IMR-90 (cell line): ENCODE measurements around the gene CDCA4. TPM values are rescaled to one million over a fixed set of nuclear protein-coding genes. Genes with fewer than 3 reads are reported as not detected.

Experiments
- ATAC-seq: fragments of 200-7000 bp; cut with Tn5 transposase; 2 replicates; pipeline ENCODE4 v1.9.1; 2020; ENCODE audit warnings: low read depth, mild to moderate bottlenecking, moderate library complexity
- BruUV-seq: library from RNA; stranded (reverse); fragments of 400-500 nt; replicated peaks from 2 replicates; lab custom pipeline; 2021; lab: Mats Ljungman, UMichigan
- CTCF ChIA-PET: fragments of 300-600 bp; formaldehyde crosslinking; extraction: SDS; loops from one replicate; lab custom pipeline; 2021; ENCODE audit warnings: antibody characterized with exemption; lab: Yijun Ruan, JAX
- POLR2A ChIA-PET: fragments of 300-600 bp; sonication (Branson Sonifier 250); formaldehyde crosslinking; loops from one replicate; lab custom pipeline; 2022; ENCODE audit warnings: antibody characterized with exemption; ENCODE audit not compliant: unreplicated experiment; lab: Charles Lee
- DNase-seq: peaks from one replicate; pipeline ENCODE4 v3.0.0; 2013
- H2AFZ ChIP-seq: replicated peaks from 2 replicates; pipeline ENCODE3; 2013; ENCODE audit warnings: low read length, mild to moderate bottlenecking; ENCODE audit not compliant: poor library complexity
- H2AK5ac ChIP-seq: 2 replicates; pipeline ENCODE4 v1.6.1; 2013; ENCODE audit warnings: low read depth, low read length, inconsistent platforms
- H2AK9ac ChIP-seq: replicated peaks from 2 replicates; pipeline ENCODE3; 2013; ENCODE audit warnings: mild to moderate bottlenecking, low read depth, low read length, moderate library complexity; ENCODE audit not compliant: poor library complexity
- H2BK120ac ChIP-seq: 2 replicates; pipeline ENCODE4 v1.6.1; 2013; ENCODE audit warnings: low read depth, low read length, inconsistent platforms
- H2BK15ac ChIP-seq: 3 replicates; pipeline ENCODE4 v1.6.1; 2013; ENCODE audit warnings: low read depth, low read length, inconsistent platforms
- H2BK20ac ChIP-seq: 2 replicates; pipeline ENCODE4 v1.6.1; 2013; ENCODE audit warnings: low read depth, mild to moderate bottlenecking, inconsistent platforms, low read length, moderate library complexity
- H2BK5ac ChIP-seq: 2 replicates; pipeline ENCODE4 v1.6.1; 2013; ENCODE audit warnings: mild to moderate bottlenecking, low read depth, low read length, inconsistent platforms; ENCODE audit not compliant: poor library complexity, severe bottlenecking
- H3K14ac ChIP-seq: replicated peaks from 2 replicates; pipeline ENCODE4 v1.6.1; 2013; ENCODE audit warnings: low read depth, low read length, inconsistent platforms
- H3K18ac ChIP-seq: 2 replicates; pipeline ENCODE4 v1.6.1; 2013; ENCODE audit warnings: low read depth, low read length, control low read depth
- H3K23ac ChIP-seq: 2 replicates; pipeline ENCODE4 v1.6.1; 2013; ENCODE audit warnings: low read depth, low read length, inconsistent platforms
- H3K27ac ChIP-seq: 2 replicates; pipeline ENCODE4 v1.5.1; 2013; ENCODE audit warnings: mild to moderate bottlenecking, control low read depth, low read length; ENCODE audit not compliant: insufficient read depth
- H3K27me3 ChIP-seq: 2 replicates; pipeline ENCODE4 v1.6.1; 2013; ENCODE audit warnings: low read length; ENCODE audit not compliant: control insufficient read depth, insufficient read depth
- H3K36me3 ChIP-seq: 2 replicates; pipeline ENCODE4 v1.6.1; 2013; ENCODE audit warnings: low read length, mixed read lengths; ENCODE audit not compliant: control insufficient read depth, insufficient read depth
- H3K4ac ChIP-seq: 2 replicates; pipeline ENCODE4 v1.6.1; 2013; ENCODE audit warnings: low read depth, low read length, inconsistent platforms
- H3K4me1 ChIP-seq: 2 replicates; pipeline ENCODE4 v1.6.1; 2013; ENCODE audit warnings: low read length, mixed read lengths; ENCODE audit not compliant: control insufficient read depth, insufficient read depth
- H3K4me2 ChIP-seq: 2 replicates; pipeline ENCODE4 v1.6.1; 2013; ENCODE audit warnings: low read depth, mild to moderate bottlenecking, control low read depth, low read length, moderate library complexity
- H3K4me3 ChIP-seq: 2 replicates; pipeline ENCODE4 v1.5.1; 2013; ENCODE audit warnings: low read depth, mild to moderate bottlenecking, control low read depth, low read length, moderate library complexity; ENCODE audit not compliant: insufficient read depth
- H3K56ac ChIP-seq: 2 replicates; pipeline ENCODE4 v1.6.1; 2013; ENCODE audit warnings: low read length, inconsistent platforms; ENCODE audit not compliant: insufficient read depth; ENCODE audit errors: extremely low read depth
- H3K79me1 ChIP-seq, 2 experiments: 2 replicates each; pipeline ENCODE4 v1.6.1; 2013; ENCODE audit warnings: low read length in 2 of 2, inconsistent platforms in 1 of 2, low read depth in 1 of 2
- H3K9ac ChIP-seq: 2 replicates; pipeline ENCODE4 v1.6.1; 2013; ENCODE audit warnings: low read depth, low read length, control low read depth
- H3K9me1 ChIP-seq: 2 replicates; pipeline ENCODE4 v1.6.1; 2013; ENCODE audit warnings: low read length, inconsistent platforms; ENCODE audit not compliant: insufficient read depth
- H3K9me3 ChIP-seq: 2 replicates; pipeline ENCODE4 v1.6.1; 2013; ENCODE audit warnings: low read length; ENCODE audit not compliant: control insufficient read depth, insufficient read depth
- H4K20me1 ChIP-seq: 2 replicates; pipeline ENCODE4 v1.6.1; 2013; ENCODE audit warnings: low read length, inconsistent platforms; ENCODE audit not compliant: insufficient read depth
- H4K5ac ChIP-seq: 2 replicates; pipeline ENCODE4 v1.6.1; 2013; ENCODE audit warnings: mild to moderate bottlenecking, low read depth, low read length, control low read depth
- H4K8ac ChIP-seq, 2 experiments: 2 replicates each; pipeline ENCODE4 v1.6.1; 2013; ENCODE audit warnings: low read depth in 2 of 2, low read length in 2 of 2, control low read depth in 1 of 2, inconsistent platforms in 1 of 2
- H4K91ac ChIP-seq: 2 replicates; pipeline ENCODE4 v1.6.1; 2013; ENCODE audit warnings: low read depth, low read length, inconsistent platforms; ENCODE audit not compliant: insufficient read depth
- BHLHE40 ChIP-seq: fragments of 150-350 bp; IDR thresholded peaks from 2 replicates; pipeline ENCODE4 v1.6.1; 2016; ENCODE audit warnings: mild to moderate bottlenecking, low read depth, low read length
- CEBPB ChIP-seq: IDR thresholded peaks from 2 replicates; pipeline ENCODE4 v1.6.1; 2012; ENCODE audit warnings: low read depth, low read length, improper control_type of control experiment
- CHD1 ChIP-seq: IDR thresholded peaks from 2 replicates; pipeline ENCODE4 v1.6.1; 2012; ENCODE audit warnings: low read depth, low read length, improper control_type of control experiment
- FOS ChIP-seq: fragments of 150-350 bp; IDR thresholded peaks from 2 replicates; pipeline ENCODE4 v1.6.1; 2016; ENCODE audit warnings: low read depth, low read length
- MAFK ChIP-seq: IDR thresholded peaks from 2 replicates; pipeline ENCODE4 v1.6.1; 2012; ENCODE audit warnings: low read depth, low read length, improper control_type of control experiment
- MAZ ChIP-seq: IDR thresholded peaks from 2 replicates; pipeline ENCODE4 v1.6.1; 2012; ENCODE audit warnings: low read depth, mild to moderate bottlenecking, low read length, improper control_type of control experiment, moderate library complexity, borderline replicate concordance
- MXI1 ChIP-seq: IDR thresholded peaks from 2 replicates; pipeline ENCODE4 v1.6.1; 2012; ENCODE audit warnings: low read depth, mild to moderate bottlenecking, low read length, moderate library complexity, borderline replicate concordance
- POLR2A ChIP-seq: IDR thresholded peaks from 2 replicates; pipeline ENCODE4 v1.6.1; 2012; ENCODE audit warnings: mild to moderate bottlenecking, low read depth, low read length
- RAD21 ChIP-seq: IDR thresholded peaks from 2 replicates; pipeline ENCODE4 v1.6.1; 2012; ENCODE audit warnings: low read length, improper control_type of control experiment
- RCOR1 ChIP-seq: IDR thresholded peaks from 2 replicates; pipeline ENCODE4 v1.6.1; 2012; ENCODE audit warnings: mild to moderate bottlenecking, low read length, improper control_type of control experiment; ENCODE audit not compliant: insufficient replicate concordance
- RFX5 ChIP-seq: IDR thresholded peaks from 2 replicates; pipeline ENCODE4 v1.8.0; 2012; ENCODE audit warnings: low read depth, mild to moderate bottlenecking, low read length, moderate library complexity
- SMC3 ChIP-seq: fragments of 150-350 bp; IDR thresholded peaks from 2 replicates; pipeline ENCODE4 v1.6.1; 2016; ENCODE audit warnings: low read depth, mild to moderate bottlenecking, antibody characterized with exemption, low read length, moderate library complexity
- WGBS, 2 experiments: methylation state at CpG; one replicate each; pipeline versions ENCODE4 v1.1.5 to v1.1.7; 2013; ENCODE audit warnings: missing lambda C conversion rate in 2 of 2; ENCODE audit not compliant: insufficient read length in 1 of 2; ENCODE audit errors: extremely low coverage in 2 of 2; 5-methylcytosine and 5-hydroxymethylcytosine counted together
- dilution Hi-C: fragments of 300-500 bp; cut with HindIII; formaldehyde crosslinking; loops from one replicate; pipeline ENCODE4 v1.14.3; 2018; ENCODE audit warnings: low sequenced_read_pairs; ENCODE audit not compliant: unreplicated experiment
- in situ Hi-C: fragments of 300-500 bp; cut with MboI; formaldehyde crosslinking; loops from 3 replicates; pipeline ENCODE4 v1.14.3; 2019; ENCODE audit warnings: low sequenced_read_pairs, inconsistent platforms, mixed read lengths
- intact Hi-C: fragments of 100-400 bp; cut with micrococcal nuclease; formaldehyde crosslinking; loops from 2 replicates; pipeline ENCODE4 v1.10.0; 2022
- polyA plus RNA-seq, 3 experiments: library from polyadenylated mRNA; depleted of rRNA; stranded (reverse); fragments of >200 nt; gene quantifications; 2 replicates each; pipeline ENCODE4 v1.2.3, GENCODE V29; 2012; ENCODE audit warnings: low replicate concordance in 1 of 3
- total RNA-seq: library from RNA; depleted of rRNA; stranded (reverse); fragments of >200 nt; gene quantifications from 2 replicates; pipeline ENCODE4 v1.2.3, GENCODE V29; 2012
- TF ChIP-seq, protein P1 (sequence below): conservative IDR thresholded peaks from 2 replicates; pipeline ENCODE4 v1.5.1; 2012; ENCODE audit warnings: mild to moderate bottlenecking, low read depth, low read length, improper control_type of control experiment
- TF ChIP-seq, protein P2 (sequence below): fragments of 150-350 bp; IDR thresholded peaks from 2 replicates; pipeline ENCODE4 v1.6.1; 2017; ENCODE audit warnings: mild to moderate bottlenecking, antibody characterized with exemption, low read length, low read depth
- TF ChIP-seq, protein P3 (sequence below): fragments of 150-350 bp; IDR thresholded peaks from 2 replicates; pipeline ENCODE4 v1.6.1; 2016; ENCODE audit warnings: low read depth, mild to moderate bottlenecking, low read length, moderate library complexity, borderline replicate concordance

Gene CDCA4
- total and polyA plus RNA-seq, 2 of the 4 experiments (the other 2 are of a cell fraction): 17.7 to 18.6 TPM

DNA sequence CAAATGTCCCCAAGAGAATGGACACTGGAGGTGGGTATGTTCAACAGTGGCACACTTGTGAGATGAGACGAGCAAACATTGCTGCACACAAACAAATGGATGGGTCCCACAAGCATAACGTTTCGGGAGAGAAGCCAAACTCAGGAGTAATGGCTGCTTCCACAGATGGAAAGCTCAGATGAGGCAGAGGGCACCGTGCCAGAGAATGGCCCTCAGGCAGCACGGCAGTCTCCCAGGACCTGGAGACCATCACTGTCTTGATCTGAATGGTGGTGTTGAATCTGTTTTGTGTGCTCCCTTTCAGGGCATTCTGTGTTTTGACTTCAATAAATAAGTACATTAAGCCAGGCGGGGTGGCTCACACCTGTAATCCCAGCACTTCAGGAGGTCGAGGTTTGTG lies 8.5 kb upstream of the CDCA4 start:
- H3K4me2 ChIP-seq: no peak overlapping the region
- BruUV-seq: no TSS peak
- no peaks in the 10 kb centered on the region for H3K79me1 ChIP-seq
- H3K36me3 ChIP-seq: no peaks in the 10 kb centered on the region
- no peak for ATAC-seq
- no peaks in the 10 kb centered on the region for H4K20me1 ChIP-seq
- intact Hi-C loops: no loop called here
- no peak overlapping the region for H3K27ac ChIP-seq
- no peak overlapping the region for H3K4me3 ChIP-seq
- H3K27me3 ChIP-seq: peaks cover 7% of the 10 kb centered on the region
- no peak overlapping the region for H2BK5ac ChIP-seq
- peak overlapping the region; percentile 24 for H2AK9ac ChIP-seq
- H2AFZ ChIP-seq: peak overlapping the region; percentile 41
- H3K23ac ChIP-seq: peak overlapping the region; percentile 25; the same call in 1 of the 2 replicates
- no peak overlapping the region for H4K91ac ChIP-seq
- H2BK120ac ChIP-seq: no peak overlapping the region
- WGBS, 2 experiments: 71% methylated on average over 5 of the region's 7 CpGs; no CpG with 5 or more reads in 1 of the 2 experiments
- H2AK5ac ChIP-seq: peak overlapping the region; percentile 4; the same call in 1 of the 2 replicates
- H2BK15ac ChIP-seq: no peak overlapping the region
- H4K8ac ChIP-seq: no peak overlapping the region
- ChIA-PET POLR2A (no interaction called here), CTCF (no interaction called here)
- no peak overlapping the region for H3K9ac ChIP-seq
- 0 out of 2 replicates have a peak, but pooled peaks cover 2% of the 10 kb centered on the region for H3K9me3 ChIP-seq
- TF ChIP-seq RFX5 (no peak), MAZ (no peak), MXI1 (no peak), CEBPB (no peak), RCOR1 (no peak), RAD21 (no peak), MAFK (no peak), CHD1 (no peak), FOS (no peak), POLR2A (no peak), BHLHE40 (no peak), SMC3 (no peak)
- TF ChIP-seq, protein P1, sequence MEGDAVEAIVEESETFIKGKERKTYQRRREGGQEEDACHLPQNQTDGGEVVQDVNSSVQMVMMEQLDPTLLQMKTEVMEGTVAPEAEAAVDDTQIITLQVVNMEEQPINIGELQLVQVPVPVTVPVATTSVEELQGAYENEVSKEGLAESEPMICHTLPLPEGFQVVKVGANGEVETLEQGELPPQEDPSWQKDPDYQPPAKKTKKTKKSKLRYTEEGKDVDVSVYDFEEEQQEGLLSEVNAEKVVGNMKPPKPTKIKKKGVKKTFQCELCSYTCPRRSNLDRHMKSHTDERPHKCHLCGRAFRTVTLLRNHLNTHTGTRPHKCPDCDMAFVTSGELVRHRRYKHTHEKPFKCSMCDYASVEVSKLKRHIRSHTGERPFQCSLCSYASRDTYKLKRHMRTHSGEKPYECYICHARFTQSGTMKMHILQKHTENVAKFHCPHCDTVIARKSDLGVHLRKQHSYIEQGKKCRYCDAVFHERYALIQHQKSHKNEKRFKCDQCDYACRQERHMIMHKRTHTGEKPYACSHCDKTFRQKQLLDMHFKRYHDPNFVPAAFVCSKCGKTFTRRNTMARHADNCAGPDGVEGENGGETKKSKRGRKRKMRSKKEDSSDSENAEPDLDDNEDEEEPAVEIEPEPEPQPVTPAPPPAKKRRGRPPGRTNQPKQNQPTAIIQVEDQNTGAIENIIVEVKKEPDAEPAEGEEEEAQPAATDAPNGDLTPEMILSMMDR: no peak
- TF ChIP-seq, protein P2, sequence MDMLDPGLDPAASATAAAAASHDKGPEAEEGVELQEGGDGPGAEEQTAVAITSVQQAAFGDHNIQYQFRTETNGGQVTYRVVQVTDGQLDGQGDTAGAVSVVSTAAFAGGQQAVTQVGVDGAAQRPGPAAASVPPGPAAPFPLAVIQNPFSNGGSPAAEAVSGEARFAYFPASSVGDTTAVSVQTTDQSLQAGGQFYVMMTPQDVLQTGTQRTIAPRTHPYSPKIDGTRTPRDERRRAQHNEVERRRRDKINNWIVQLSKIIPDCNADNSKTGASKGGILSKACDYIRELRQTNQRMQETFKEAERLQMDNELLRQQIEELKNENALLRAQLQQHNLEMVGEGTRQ: no peak
- TF ChIP-seq, protein P3, sequence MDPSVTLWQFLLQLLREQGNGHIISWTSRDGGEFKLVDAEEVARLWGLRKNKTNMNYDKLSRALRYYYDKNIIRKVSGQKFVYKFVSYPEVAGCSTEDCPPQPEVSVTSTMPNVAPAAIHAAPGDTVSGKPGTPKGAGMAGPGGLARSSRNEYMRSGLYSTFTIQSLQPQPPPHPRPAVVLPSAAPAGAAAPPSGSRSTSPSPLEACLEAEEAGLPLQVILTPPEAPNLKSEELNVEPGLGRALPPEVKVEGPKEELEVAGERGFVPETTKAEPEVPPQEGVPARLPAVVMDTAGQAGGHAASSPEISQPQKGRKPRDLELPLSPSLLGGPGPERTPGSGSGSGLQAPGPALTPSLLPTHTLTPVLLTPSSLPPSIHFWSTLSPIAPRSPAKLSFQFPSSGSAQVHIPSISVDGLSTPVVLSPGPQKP: no peak
- H3K9me1 ChIP-seq: peaks cover 10% of the 10 kb centered on the region
- in situ Hi-C loops: no loop called here
- no peak overlapping the region for H4K5ac ChIP-seq
- peaks cover 6% of the 10 kb centered on the region; the same call in 1 of the 2 replicates for H3K4me1 ChIP-seq
- dilution Hi-C loops: no loop called here
- no peak overlapping the region for H3K56ac ChIP-seq
- DNase-seq: no peak
- no peak overlapping the region for H3K18ac ChIP-seq
- no peak overlapping the region for H3K14ac ChIP-seq
- H3K4ac ChIP-seq: no peak overlapping the region; the same call in 1 of the 2 replicates
- H2BK20ac ChIP-seq: no peak overlapping the region
